SK-N-SH (cell line): Measurements from ENCODE around the gene TMEM131L. TPM values are rescaled to one million over a fixed set of nuclear protein-coding genes. Genes with fewer than 3 reads are reported as not detected.

Experiments used
- CTCF ChIA-PET: fragments of 300-600, 350-600 bp; formaldehyde crosslinking; extraction: SDS; loops from one replicate; lab custom pipeline; 2021; lab: Yijun Ruan, JAX
- POLR2A ChIA-PET: fragments of 350-600 bp; sonication (Branson Sonifier 250); formaldehyde crosslinking; extraction: SDS; loops from one replicate; lab custom pipeline; 2020; ENCODE audit warnings: antibody characterized with exemption, inconsistent platforms; lab: Yijun Ruan, JAX
- DNase-seq: peaks from one replicate; pipeline ENCODE4 v3.0.0; 2012
- H2AFZ ChIP-seq: fragments of 200-600 bp; sonication (generic); 2 replicates; pipeline ENCODE4 v1.8.1; 2016; ENCODE audit warnings: antibody characterized with exemption, mild to moderate bottlenecking, low read depth
- H3F3A ChIP-seq: fragments of 200-600 bp; sonication (generic); replicated peaks from 2 replicates; pipeline ENCODE3; 2016; ENCODE audit warnings: antibody characterized with exemption, mild to moderate bottlenecking; ENCODE audit not compliant: insufficient read depth
- H3K27ac ChIP-seq, 2 experiments: fragments of 200-500 bp in 1 of 2; fragments of 200-600 bp in 1 of 2; sonication (Bioruptor generic) in 1 of 2; sonication (generic), shearing (Covaris generic) in 1 of 2; 2 replicates each; pipeline versions ENCODE4 v1.5.1 to v1.6.1; 2014 to 2016; ENCODE audit warnings: low read depth in 2 of 2, inconsistent platforms in 1 of 2, low read length in 1 of 2, mild to moderate bottlenecking in 1 of 2, mixed read lengths in 1 of 2
- H3K27me3 ChIP-seq: fragments of 200-600 bp; sonication (generic), shearing (Covaris generic); 2 replicates; pipeline ENCODE4 v1.6.1; 2016; ENCODE audit warnings: mixed run types; ENCODE audit not compliant: insufficient read depth
- H3K36me3 ChIP-seq, 2 experiments: fragments of 200-500 bp in 1 of 2; fragments of 200-600 bp in 1 of 2; sonication (Bioruptor generic) in 1 of 2; sonication (generic) in 1 of 2; replicated peaks in 1 of 2; 2 replicates each; pipeline versions ENCODE3 to v1.5.1; 2014 to 2016; ENCODE audit warnings: low read length in 1 of 2, mild to moderate bottlenecking in 1 of 2; ENCODE audit not compliant: insufficient read depth in 2 of 2, control insufficient read depth in 1 of 2
- H3K4me1 ChIP-seq, 2 experiments: fragments of 200-500 bp in 1 of 2; fragments of 200-600 bp in 1 of 2; sonication (Bioruptor generic) in 1 of 2; sonication (generic), shearing (Covaris generic) in 1 of 2; 2 replicates each; pipeline versions ENCODE4 v1.5.1 to v1.6.1; 2014 to 2016; ENCODE audit warnings: low read depth in 1 of 2, low read length in 1 of 2, mixed run types in 1 of 2; ENCODE audit not compliant: insufficient read depth in 2 of 2, control insufficient read depth in 1 of 2
- H3K4me2 ChIP-seq: fragments of 200-600 bp; sonication (generic), shearing (Covaris generic); 2 replicates; pipeline ENCODE4 v1.6.1; 2017; ENCODE audit warnings: mixed run types
- H3K4me3 ChIP-seq, 2 experiments: fragments of 200-500 bp in 1 of 2; fragments of 200-600 bp in 1 of 2; sonication (Bioruptor generic) in 1 of 2; sonication (generic), shearing (Covaris generic) in 1 of 2; 2 replicates each; pipeline versions ENCODE4 v1.5.1 to v1.8.1; 2014 to 2016; ENCODE audit warnings: low read depth in 2 of 2, inconsistent platforms in 1 of 2, low read length in 1 of 2, mild to moderate bottlenecking in 1 of 2, mixed read lengths in 1 of 2, moderate library complexity in 1 of 2
- H3K79me2 ChIP-seq: fragments of 200-600 bp; sonication (generic); 2 replicates; pipeline ENCODE4 v1.8.1; 2017; ENCODE audit warnings: mild to moderate bottlenecking; ENCODE audit not compliant: insufficient read depth
- H3K9ac ChIP-seq: fragments of 200-600 bp; sonication (generic); 2 replicates; pipeline ENCODE4 v1.6.1; 2017; ENCODE audit warnings: mixed run types
- H3K9me2 ChIP-seq: fragments of 200-600 bp; sonication (generic); 2 replicates; pipeline ENCODE4 v1.6.1; 2017; ENCODE audit warnings: mixed run types
- H3K9me3 ChIP-seq: fragments of 200-600 bp; sonication (generic); 2 replicates; pipeline ENCODE4 v1.6.1; 2017; ENCODE audit warnings: mixed run types, mild to moderate bottlenecking, moderate library complexity
- H4K20me1 ChIP-seq: fragments of 200-600 bp; sonication (generic); 2 replicates; pipeline ENCODE4 v1.6.1; 2017; ENCODE audit warnings: mild to moderate bottlenecking, mixed run types; ENCODE audit not compliant: insufficient read depth
- EP300 ChIP-seq, 2 experiments: IDR thresholded peaks; 2 replicates each; pipeline versions ENCODE4 v1.4.0 to v1.6.1; 2012; ENCODE audit warnings: borderline replicate concordance in 1 of 2, low read depth in 1 of 2, low read length in 1 of 2
- EZH2phosphoT487 ChIP-seq: fragments of 200-600 bp; sonication (generic); IDR thresholded peaks from 2 replicates; pipeline ENCODE4 v1.6.1; 2017; ENCODE audit warnings: low read depth, mixed run types, mild to moderate bottlenecking, antibody characterized with exemption, moderate library complexity, borderline replicate concordance
- FOXJ3 ChIP-seq: sonication (generic); formaldehyde crosslinking; IDR thresholded peaks from 2 replicates; pipeline ENCODE4 v1.5.1; 2020; ENCODE audit warnings: mild to moderate bottlenecking, missing genetic modification reagents
- FOXM1 ChIP-seq: IDR thresholded peaks from 2 replicates; pipeline ENCODE4 v1.4.0; 2012; ENCODE audit warnings: low read depth, mild to moderate bottlenecking
- JUND ChIP-seq: IDR thresholded peaks from 2 replicates; pipeline ENCODE4 v1.4.0; 2012
- MXI1 ChIP-seq: IDR thresholded peaks from 2 replicates; pipeline ENCODE4 v1.6.1; 2012; ENCODE audit warnings: mild to moderate bottlenecking, low read depth, low read length, improper control_type of control experiment
- NRF1 ChIP-seq: IDR thresholded peaks from 2 replicates; pipeline ENCODE4 v1.6.1; 2012; ENCODE audit warnings: low read depth, mild to moderate bottlenecking, low read length
- RAD21 ChIP-seq: IDR thresholded peaks from 2 replicates; pipeline ENCODE4 v1.6.1; 2012; ENCODE audit warnings: mild to moderate bottlenecking, low read length
- RFX5 ChIP-seq: IDR thresholded peaks from 2 replicates; pipeline ENCODE4 v1.6.1; 2012; ENCODE audit warnings: mild to moderate bottlenecking, improper control_type of control experiment, low read length
- SIN3A ChIP-seq: IDR thresholded peaks from 2 replicates; pipeline ENCODE4 v1.6.1; 2012; ENCODE audit warnings: low read depth, mild to moderate bottlenecking, low read length, moderate library complexity, borderline replicate concordance
- SMC3 ChIP-seq: IDR thresholded peaks from 2 replicates; pipeline ENCODE4 v1.6.1; 2012; ENCODE audit warnings: low read depth, low read length, improper control_type of control experiment
- TAF1 ChIP-seq: IDR thresholded peaks from 2 replicates; pipeline ENCODE4 v1.6.1; 2012; ENCODE audit warnings: low read depth, mild to moderate bottlenecking, low read length, moderate library complexity, borderline replicate concordance
- WGBS: methylation state at CpG from one replicate; pipeline ENCODE4 v1.1.6; 2017; ENCODE audit warnings: low lambda C conversion rate; 5-methylcytosine and 5-hydroxymethylcytosine counted together
- polyA plus RNA-seq, 3 experiments: library from polyadenylated mRNA; depleted of rRNA; stranded (reverse); fragments of >200 nt; gene quantifications; 2 replicates each; pipeline ENCODE4 v1.2.3, GENCODE V29; 2012
- TF ChIP-seq, protein P1 (sequence below): IDR thresholded peaks from 2 replicates; pipeline ENCODE4 v1.4.0; 2012; ENCODE audit warnings: low read depth, borderline replicate concordance
- TF ChIP-seq, protein P2 (sequence below): fragments of 150-350 bp; IDR thresholded peaks from 2 replicates; pipeline ENCODE4 v1.6.1; 2016; ENCODE audit warnings: mild to moderate bottlenecking, low read depth, low read length
- TF ChIP-seq, protein P3 (sequence below): IDR thresholded peaks from 2 replicates; pipeline ENCODE4; 2012

TMEM131L gene
- polyA plus RNA-seq, 1 of the 3 experiments (the other 2 are of a cell fraction): 6.2 TPM

DNA sequence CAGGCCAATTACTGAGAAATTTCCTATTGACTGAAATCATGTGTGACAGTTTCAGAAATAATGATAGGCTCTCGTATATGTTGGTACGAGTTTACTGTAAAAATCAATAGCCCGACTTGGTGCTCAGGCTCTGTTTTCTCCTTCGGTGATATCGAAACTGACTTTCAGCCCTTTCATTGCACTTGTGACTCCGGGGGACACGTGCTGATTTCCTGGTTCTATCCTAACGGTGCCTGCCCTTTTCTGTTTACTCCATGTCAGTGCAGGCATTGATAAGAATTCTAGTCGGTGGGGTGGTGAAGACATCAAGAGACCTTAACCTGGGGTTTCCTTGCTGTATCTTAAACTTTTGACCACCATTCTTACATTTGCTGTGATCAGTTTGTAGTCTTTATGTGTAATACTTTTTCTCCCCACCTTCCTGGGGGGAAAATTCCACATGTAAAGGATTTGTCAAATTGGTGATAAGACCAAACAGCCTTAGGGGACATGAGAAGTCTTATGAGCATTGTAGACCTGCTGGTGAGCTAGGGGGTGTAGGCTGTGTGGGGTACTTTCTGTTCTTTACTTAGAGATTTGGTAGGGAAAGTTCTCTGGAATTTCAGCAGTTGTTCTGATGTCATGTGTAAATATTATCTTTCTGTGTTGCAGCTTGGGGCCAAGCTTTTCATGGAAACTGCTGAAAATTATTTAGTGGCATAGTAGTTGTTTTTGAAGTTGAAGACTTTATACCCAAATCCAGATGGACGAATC is 52.7 kb downstream of the TMEM131L start:
- H3F3A ChIP-seq: peaks cover 18% of the 10 kb centered on the region
- no peaks in the 10 kb centered on the region for H3K36me3 ChIP-seq
- no peak overlapping the region for H3K9ac ChIP-seq
- no peak overlapping the region for H2AFZ ChIP-seq
- H3K27ac ChIP-seq: no peak overlapping the region
- no peaks in the 10 kb centered on the region for H3K27me3 ChIP-seq
- no peaks in the 10 kb centered on the region for H3K9me3 ChIP-seq
- TF ChIP-seq EZH2phosphoT487: no peak
- CTCF ChIA-PET: interaction anchor here (0.9 kb wide), 1 partner anchor 230 kb away, joined by 3 read pairs; no protein-coding TSS in a partner anchor
- no peak overlapping the region for H3K4me2 ChIP-seq
- no peak for DNase-seq
- peaks cover 6% of the 10 kb centered on the region; the same call in 1 of the 2 replicates for H3K79me2 ChIP-seq
- H3K4me1 ChIP-seq: peaks cover 0 to 9% of the 10 kb centered on the region in 2 experiments; a peak in 2 of 4 replicates
- no peaks in the 10 kb centered on the region for H3K9me2 ChIP-seq
- no peak overlapping the region for H3K4me3 ChIP-seq
- peaks cover 2% of the 10 kb centered on the region; the same call in 1 of the 2 replicates for H4K20me1 ChIP-seq
- POLR2A ChIA-PET: no interaction called here
- WGBS: 93% methylated on average over 10 of the region's 10 CpGs

DNA sequence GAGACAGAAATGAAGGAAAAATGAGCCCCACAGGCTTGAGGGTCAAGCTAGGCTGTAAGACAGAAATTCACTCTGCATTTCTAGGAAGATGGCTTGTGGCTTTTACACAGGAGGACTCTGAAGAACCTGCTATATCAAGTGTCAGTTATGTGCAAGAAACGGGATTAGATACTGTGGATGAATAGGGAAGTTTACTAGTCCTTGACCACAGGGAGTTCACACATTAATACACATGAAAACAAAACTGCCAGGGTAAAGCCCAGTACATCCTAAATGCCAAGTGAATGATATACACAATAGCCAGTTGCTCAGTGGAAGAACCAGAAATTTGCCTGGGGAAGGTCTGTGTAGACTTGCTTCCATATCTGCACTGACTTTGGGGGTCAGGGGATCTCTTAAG is 53.5 kb downstream of the TMEM131L start:
- CTCF ChIA-PET: interaction anchor here (0.9 to 1.0 kb wide), 2 partner anchors 176 to 230 kb away, joined by 3 read pairs; no protein-coding TSS in a partner anchor
- Histone ChIP-seq H3K4me2 (no peak overlapping the region), H3K9me2 (no peaks in the 10 kb centered on the region), H4K20me1 (no peaks in the 10 kb centered on the region), H3F3A (peaks cover 10% of the 10 kb centered on the region), H3K4me1 (peaks cover 0 to 8% of the 10 kb centered on the region in 2 experiments; a peak in 2 of 4 replicates), H3K9me3 (no peaks in the 10 kb centered on the region), H3K9ac (no peak overlapping the region), H3K27me3 (no peaks in the 10 kb centered on the region), H3K36me3 (no peaks in the 10 kb centered on the region), H3K4me3 (no peak overlapping the region), H3K27ac (no peak overlapping the region), H2AFZ (no peak overlapping the region), H3K79me2 (peaks cover 6% of the 10 kb centered on the region; the same call in 1 of the 2 replicates)
- WGBS: 100% methylated on average over 1 of the region's 1 CpG
- TF ChIP-seq EP300 (IDR thresholded peaks at IDR 0.05; ENCODE audit: borderline replicate concordance in 1 of 2, low read depth in 1 of 2, low read length in 1 of 2): no peak
- no peak for TF ChIP-seq JUND
- TF ChIP-seq, protein P1, sequence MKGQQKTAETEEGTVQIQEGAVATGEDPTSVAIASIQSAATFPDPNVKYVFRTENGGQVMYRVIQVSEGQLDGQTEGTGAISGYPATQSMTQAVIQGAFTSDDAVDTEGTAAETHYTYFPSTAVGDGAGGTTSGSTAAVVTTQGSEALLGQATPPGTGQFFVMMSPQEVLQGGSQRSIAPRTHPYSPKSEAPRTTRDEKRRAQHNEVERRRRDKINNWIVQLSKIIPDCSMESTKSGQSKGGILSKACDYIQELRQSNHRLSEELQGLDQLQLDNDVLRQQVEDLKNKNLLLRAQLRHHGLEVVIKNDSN: no peak
- no peak for TF ChIP-seq RAD21
- no peak for TF ChIP-seq FOXM1
- no peak for TF ChIP-seq RFX5
- TF ChIP-seq, protein P2, sequence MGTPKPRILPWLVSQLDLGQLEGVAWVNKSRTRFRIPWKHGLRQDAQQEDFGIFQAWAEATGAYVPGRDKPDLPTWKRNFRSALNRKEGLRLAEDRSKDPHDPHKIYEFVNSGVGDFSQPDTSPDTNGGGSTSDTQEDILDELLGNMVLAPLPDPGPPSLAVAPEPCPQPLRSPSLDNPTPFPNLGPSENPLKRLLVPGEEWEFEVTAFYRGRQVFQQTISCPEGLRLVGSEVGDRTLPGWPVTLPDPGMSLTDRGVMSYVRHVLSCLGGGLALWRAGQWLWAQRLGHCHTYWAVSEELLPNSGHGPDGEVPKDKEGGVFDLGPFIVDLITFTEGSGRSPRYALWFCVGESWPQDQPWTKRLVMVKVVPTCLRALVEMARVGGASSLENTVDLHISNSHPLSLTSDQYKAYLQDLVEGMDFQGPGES: no peak
- TF ChIP-seq, protein P3, sequence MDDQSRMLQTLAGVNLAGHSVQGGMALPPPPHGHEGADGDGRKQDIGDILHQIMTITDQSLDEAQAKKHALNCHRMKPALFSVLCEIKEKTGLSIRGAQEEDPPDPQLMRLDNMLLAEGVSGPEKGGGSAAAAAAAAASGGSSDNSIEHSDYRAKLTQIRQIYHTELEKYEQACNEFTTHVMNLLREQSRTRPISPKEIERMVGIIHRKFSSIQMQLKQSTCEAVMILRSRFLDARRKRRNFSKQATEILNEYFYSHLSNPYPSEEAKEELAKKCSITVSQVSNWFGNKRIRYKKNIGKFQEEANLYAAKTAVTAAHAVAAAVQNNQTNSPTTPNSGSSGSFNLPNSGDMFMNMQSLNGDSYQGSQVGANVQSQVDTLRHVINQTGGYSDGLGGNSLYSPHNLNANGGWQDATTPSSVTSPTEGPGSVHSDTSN: no peak
- TF ChIP-seq SMC3: no peak
- TF ChIP-seq FOXJ3 (CRISPR knock-in tag): no peak
- TF ChIP-seq NRF1: no peak
- TF ChIP-seq MXI1: no peak
- no peak for TF ChIP-seq TAF1
- no peak for TF ChIP-seq SIN3A
- no peak for DNase-seq
- POLR2A ChIA-PET: no interaction called here
